GM18505 (cell line): ENCODE data around the gene LAX1.
"Not testable (repeated sequence)": the region's sequence is repeated elsewhere in the genome, so short reads cannot be mapped to it uniquely, and the experiment has no call there.

Experiments used
- ATAC-seq: cut with Tn5 transposase; IDR thresholded peaks from one replicate; pipeline ENCODE4 v1.9.1; 2021; ENCODE audit not compliant: unreplicated experiment
- POLR2A ChIP-seq: IDR thresholded peaks from 4 replicates; pipeline ENCODE4 v1.6.1; 2011; ENCODE audit warnings: borderline replicate concordance; ENCODE audit not compliant: insufficient read depth, insufficient read length; ENCODE audit errors: extremely low read depth

Gene LAX1, protein sequence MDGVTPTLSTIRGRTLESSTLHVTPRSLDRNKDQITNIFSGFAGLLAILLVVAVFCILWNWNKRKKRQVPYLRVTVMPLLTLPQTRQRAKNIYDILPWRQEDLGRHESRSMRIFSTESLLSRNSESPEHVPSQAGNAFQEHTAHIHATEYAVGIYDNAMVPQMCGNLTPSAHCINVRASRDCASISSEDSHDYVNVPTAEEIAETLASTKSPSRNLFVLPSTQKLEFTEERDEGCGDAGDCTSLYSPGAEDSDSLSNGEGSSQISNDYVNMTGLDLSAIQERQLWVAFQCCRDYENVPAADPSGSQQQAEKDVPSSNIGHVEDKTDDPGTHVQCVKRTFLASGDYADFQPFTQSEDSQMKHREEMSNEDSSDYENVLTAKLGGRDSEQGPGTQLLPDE

DNA sequence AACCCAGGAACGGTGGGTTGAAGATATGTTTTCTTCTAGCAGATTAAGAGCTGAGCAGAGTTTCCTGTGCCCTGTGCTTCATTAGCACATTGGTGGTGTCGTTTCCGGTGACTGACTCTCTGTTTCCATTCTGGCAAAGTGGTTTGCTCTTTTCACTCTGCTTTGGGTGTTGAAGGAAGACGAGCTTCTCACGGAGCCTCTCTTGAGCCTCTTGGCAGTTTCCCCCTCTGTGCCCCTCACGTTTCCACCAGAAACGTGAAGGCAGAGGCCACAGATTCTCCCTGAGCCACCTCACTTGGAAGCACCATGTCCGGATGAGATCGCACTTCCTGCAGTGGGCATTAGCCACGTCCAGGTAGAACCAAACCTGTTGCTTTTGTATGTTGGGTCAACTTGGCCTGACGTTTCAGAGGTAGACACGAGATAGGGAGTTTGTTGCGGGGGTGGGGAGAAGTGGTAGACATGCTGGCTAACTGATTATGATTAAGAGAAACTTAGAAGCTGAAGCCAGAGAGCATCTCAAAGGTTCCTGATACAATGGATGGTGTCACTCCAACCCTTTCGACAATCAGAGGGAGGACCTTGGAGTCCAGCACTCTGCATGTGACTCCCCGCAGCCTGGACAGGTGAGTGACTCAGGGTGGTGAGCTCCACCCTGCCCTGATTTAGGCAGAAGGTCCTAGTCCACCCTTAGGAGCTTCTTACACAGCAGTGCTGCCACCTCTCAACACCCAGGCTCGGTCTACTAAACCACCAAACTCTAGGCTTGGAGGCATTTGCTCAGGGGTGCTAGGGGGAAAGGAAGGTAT is at the start of gene LAX1:
TSS of gene LAX1 (plus strand) at position 155 of the 809 bp plus-strand sequence. CDS start at position 538, 383 bp downstream.
- ATAC-seq = no peak
- peak; percentile 95 for TF ChIP-seq POLR2A

DNA sequence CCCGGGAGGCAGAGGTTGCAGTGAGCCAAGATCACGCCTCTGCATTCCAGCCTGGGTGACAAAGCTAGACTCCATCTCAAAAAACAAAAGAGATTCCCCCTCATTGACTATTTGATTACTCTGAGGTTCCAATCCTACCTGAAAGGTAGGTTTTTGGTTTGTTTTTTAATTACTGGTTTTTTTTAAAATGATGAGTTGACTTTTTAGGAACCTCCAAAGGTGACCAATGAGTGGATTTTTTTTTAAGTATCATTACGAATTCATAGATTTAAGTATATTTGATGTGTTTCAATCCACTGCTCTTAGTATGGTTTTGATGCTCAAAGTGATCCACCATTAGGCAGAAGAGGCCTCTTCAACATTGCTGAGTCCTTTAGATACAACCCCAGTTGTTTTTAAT is 47.9 kb upstream of the LAX1 start:
- TF ChIP-seq POLR2A = no peak
- no peak for ATAC-seq

DNA sequence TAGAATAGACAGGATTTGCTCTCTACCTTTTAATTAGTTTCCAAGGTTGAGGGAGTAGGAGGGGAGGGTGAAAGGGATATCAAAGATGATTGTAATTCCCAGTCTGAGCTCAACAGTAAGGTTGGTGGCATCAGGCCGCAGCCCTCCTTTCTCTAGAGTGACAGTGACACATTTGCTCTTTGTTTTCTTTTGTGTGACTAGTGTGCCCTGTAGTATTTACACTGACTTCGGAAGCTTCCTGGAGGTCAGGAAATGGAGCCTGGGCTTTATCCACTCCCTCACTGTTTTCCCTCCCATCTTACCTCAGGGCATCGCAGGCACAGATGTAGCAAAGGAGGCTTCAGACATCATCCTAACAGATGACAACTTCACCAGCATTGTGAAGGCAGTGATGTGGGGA is 44.7 kb upstream of the LAX1 start:
- no peak for ATAC-seq
- no peak for TF ChIP-seq POLR2A

DNA sequence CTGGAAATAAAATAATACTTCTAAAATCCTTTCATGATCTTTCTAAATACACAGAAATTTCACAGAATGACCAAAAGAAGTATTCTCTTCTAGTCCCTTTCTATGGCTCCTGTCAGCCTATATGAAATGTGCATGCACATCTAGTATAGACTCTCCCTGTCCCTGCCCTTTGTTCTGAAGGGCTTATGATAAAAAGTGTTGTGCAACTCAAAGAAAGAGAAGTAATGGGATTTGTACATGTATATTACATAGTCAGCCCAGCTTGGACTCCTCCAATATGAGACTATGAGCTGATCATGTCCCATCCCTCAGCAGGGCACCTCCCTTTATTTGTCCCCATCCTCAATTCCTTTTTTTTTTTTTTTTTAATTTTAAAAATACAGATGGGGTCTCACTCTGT is 42.1 kb upstream of the LAX1 start:
- ATAC-seq = no peak

DNA sequence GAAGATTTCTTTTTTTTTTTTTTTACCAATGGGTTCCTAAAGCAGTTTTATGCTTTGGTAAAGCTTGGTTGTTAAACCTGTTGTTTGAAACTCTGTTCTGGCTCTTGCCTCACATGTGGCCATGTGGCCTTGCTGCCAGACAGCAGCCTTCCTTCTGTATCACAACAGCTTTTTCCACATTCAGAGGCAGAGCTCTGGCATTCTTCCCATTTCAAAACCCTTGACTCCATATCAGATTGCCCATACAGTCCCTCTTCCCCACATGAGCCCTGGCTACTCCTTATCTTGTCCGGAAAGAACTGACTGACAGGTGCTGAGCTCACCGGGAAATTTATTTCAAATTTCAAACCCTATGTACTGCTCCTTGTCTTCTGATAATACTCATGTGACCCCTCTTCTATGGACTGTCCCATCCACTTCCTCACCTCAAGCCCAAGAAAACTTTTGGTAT is 38.5 kb upstream of the LAX1 start:
- TF ChIP-seq POLR2A = no peak
- ATAC-seq = no peak

More for the DNA sequence above, 42.1 kb upstream of the LAX1 start:
- TF ChIP-seq POLR2A = no peak

DNA sequence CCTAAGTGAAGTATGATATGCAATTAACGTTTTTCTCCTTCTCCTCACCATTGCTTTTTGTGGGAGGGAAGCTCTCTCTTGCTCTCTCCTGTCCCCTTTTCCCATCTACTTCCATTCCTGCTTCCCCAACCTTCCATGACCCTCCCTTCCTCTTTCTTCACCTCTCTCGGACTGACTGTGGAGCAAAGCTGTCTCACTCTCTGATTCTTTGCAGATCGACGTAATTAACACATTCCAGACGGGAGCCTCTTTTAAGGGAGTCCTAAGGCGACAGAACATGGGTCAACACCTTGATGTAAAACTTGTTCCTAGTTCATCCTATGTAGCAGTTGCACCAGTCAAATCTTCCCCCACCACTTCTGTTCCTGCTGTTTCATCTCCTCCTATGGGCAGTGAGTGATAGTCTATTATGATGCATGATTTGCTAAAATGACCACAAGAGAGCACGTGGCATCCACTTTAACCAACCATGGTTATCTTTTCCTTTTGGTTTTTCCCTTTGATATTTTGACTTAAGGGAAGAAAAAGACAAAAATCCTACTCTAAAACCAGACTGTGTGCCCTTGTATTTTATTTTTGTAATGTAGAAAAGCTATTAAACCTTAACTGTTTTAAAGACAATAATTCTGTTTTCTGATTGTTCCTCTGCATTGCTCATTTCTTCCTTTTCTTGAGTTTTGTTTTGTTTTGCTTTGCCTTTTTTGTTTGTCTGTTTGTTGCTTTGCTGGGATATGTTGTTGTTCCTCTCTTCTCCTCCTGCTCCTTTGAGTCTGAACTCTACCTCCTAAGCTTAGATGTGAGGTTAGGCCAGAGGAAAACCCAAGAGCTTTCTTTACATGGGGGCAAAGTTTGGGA is 31.7 kb upstream of the LAX1 start:
- no peak for ATAC-seq
- no peak for TF ChIP-seq POLR2A

DNA sequence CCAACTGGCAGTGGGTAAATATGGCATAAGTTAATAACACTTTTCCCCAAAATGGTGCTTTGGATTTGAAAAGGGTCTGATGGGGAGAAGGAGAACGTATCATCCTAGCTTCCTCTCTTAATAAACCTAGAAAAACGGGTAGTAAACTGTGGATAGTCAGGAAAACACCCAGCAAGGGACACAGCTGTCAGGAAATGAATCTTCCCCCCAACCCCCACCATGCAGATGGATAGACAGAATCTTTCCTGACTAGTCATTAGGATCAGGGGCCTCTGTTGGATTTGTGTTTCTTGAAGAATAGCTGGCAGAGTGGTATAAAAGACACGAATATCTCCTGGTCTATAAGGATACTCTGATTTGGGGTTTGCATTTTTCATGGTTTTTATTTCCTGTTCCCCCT is 22.5 kb upstream of the LAX1 start:
- no peak for TF ChIP-seq POLR2A
- ATAC-seq = no peak

DNA sequence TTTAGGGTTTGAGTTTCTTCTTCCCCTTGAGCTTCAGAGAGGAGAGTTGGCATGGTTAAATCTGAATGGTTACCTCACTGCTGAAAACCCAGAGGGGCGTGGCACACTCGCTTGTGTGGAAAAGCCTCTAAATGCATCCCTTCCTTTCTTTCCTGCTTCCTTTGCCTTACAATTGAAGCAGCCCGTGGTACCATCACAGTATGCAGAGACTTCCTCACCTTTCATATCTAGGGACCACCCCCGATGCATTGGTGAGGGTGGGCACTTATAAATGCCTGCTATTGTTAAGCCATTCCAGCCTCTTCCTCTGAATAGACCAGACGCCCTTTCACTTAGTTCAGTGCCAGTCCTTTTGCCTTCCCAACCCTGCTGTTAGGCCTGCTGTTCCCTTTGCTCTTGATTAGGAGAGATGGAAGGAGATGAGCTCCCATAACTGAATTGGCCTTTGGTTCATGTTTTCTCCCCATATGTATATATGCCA is 21.9 kb upstream of the LAX1 start:
- TF ChIP-seq POLR2A = no peak
- no peak for ATAC-seq

DNA sequence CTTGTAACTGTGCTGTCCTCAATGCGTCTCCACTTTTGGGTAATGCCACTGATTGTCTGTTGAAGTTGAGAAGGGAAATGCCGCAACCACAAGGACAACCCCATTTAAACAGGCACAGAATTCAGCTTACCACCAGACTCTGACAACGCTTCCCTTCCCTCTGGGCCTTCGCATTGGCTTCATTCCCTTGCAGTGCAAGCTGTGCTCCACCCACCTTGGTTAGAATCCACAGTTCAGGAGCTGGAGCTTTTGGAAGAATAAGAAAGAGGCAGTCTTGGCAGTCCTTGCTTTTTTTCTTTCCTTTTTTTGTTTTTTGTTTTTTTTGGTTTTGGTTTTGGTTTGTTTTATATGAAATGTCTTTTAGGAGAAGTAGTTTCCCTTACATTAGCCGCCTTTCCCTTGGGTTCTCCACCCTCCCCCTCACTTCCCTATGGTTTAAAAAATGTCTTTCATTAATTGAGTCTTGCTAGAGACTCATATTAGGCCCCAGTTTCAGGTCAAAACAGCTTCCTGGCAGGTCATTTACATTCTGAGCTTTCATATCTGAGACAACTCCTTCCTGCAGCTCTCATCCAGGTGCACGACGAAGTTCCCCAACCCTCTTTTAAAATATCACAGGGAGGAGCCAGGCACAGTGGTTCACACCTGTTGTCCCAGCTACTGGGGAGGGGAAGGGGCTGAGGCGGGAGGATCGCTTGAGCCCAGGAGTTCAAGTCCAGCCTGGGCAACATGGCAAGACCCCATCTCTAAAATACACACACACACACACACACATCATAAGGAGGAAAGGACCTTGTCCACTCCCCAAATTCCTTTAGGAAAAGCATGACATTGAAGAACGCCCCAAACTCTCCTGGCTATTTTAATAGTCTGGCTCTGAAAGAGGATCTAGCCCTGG is 20.7 kb upstream of the LAX1 start:
- ATAC-seq = no peak

DNA sequence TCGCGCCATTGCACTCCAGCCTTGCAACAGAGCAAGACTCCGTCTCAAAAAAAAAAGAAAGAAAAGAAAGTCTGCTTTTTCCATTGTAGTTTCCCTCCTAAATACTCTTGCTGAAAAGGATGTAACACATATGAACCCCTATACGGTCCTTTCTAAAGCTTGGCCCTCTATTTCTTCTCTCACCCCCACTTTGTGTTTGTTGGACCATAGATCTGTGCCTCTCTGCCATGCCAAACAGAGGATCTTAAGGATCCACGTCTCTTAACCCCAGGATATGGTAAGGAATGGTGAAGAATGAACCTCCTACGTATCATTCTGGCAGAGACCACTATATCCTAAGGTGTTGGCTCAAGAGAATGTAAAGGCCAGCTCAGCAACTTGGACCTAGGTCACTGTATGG is 18.7 kb upstream of the LAX1 start:
- ATAC-seq = no peak
- TF ChIP-seq POLR2A = no peak

More for the DNA sequence above, 20.7 kb upstream of the LAX1 start:
- no peak for TF ChIP-seq POLR2A

DNA sequence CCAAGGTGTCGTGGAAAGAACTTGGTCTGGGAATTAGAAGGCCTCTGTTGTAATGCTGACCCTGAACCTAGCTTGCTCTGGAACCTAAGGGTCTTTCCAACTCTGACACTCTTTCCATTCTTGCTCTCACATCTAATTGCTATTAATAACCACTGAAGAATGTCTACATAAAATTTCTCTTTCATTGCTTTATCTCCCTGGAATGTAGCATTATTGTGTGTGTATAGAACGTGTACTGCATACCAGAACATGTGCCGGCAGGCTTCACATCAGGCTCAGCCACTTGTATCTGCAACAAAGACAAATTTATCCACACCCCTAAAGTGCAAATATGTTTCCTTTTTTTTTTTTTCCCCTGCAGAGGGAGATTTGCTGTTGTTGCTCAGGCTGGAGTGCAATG is 13.9 kb upstream of the LAX1 start:
- TF ChIP-seq POLR2A = no peak
- ATAC-seq = no peak

DNA sequence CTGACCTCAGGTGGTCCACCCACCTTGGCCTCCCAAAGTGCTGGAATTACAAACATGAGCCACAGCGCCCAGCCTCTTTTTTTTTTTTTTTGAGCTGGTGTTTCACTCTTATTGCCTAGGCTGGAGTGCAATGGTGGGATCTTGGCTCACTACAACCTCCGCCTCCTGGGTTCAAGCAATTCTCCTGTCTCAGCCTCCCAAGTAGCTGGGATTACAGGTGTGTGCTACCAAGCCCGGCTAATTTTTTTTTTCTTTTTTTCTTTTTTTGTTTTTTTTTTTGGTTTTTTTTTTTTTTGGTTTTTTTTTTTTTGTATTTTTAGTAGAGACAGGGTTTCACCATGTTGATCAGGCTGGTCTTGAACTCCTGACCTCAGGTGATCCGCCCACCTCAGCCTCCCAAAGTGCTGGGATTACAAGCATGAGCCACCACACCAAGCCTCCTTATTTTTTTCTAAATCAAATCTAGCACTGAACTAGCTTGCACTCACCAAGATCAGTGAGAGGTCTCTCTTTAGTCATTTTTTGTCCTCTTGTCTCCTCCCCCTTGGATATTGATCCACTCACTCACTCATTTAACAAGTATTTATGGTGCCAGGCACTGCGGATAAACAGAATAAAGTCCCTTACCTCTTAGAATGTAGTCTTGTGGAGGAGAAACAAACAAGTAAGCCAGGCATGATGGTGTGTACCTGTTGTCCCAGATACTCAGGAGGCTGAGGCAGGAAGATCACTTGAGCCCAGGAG is 13.2 kb upstream of the LAX1 start:
- not testable (repeated sequence) for ATAC-seq
